Testis (tissue), 2 donors: ENCODE data around the gene KCNC2.

ENCODE experiments used
- POLR2A ChIP-seq: fragments of 450-650 bp; IDR thresholded peaks from one replicate; pipeline ENCODE4 v1.6.1; 2017; ENCODE audit warnings: antibody characterized with exemption, mild to moderate bottlenecking, moderate library complexity
- TF ChIP-seq, protein P1 (sequence below), 3 experiments: fragments of 450-650 bp in 2 of 3; fragments of 200-600 bp in 1 of 3; sonication (generic) in 1 of 3; IDR thresholded peaks; one replicate each; pipeline ENCODE4 v1.5.1; 2016 to 2019; ENCODE audit warnings: antibody characterized with exemption in 3 of 3, mild to moderate bottlenecking in 2 of 3, moderate library complexity in 1 of 3

DNA sequence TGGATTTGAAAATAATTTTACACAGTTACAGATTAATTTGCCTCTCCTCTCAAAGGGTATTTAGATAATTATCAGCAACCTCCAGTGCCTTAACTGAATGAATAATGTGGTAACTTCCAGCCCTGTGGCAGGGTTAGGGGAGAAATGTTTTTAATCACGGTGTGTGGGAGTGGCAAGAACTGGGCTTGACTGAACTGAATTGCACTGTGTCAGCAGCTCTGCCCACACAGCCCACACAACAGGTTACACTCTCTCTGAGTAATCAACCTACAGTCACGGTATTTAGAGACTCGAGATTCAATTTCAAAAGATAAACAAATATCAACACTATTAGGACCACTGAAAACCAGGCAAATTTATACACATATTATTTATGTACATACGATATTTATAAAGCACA is 198.5 kb downstream of the KCNC2 start:
- TF ChIP-seq, protein P1, sequence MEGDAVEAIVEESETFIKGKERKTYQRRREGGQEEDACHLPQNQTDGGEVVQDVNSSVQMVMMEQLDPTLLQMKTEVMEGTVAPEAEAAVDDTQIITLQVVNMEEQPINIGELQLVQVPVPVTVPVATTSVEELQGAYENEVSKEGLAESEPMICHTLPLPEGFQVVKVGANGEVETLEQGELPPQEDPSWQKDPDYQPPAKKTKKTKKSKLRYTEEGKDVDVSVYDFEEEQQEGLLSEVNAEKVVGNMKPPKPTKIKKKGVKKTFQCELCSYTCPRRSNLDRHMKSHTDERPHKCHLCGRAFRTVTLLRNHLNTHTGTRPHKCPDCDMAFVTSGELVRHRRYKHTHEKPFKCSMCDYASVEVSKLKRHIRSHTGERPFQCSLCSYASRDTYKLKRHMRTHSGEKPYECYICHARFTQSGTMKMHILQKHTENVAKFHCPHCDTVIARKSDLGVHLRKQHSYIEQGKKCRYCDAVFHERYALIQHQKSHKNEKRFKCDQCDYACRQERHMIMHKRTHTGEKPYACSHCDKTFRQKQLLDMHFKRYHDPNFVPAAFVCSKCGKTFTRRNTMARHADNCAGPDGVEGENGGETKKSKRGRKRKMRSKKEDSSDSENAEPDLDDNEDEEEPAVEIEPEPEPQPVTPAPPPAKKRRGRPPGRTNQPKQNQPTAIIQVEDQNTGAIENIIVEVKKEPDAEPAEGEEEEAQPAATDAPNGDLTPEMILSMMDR (IDR thresholded peaks at IDR 0.05) = no peak
- TF ChIP-seq POLR2A = no peak
